Measurements from ENCODE around the gene CLHC1. TPM values are rescaled to one million over a fixed set of nuclear protein-coding genes. Genes with fewer than 3 reads are reported as not detected.

CLHC1 gene
- total RNA-seq, 3 donors from 2014 or later (not counting 1 experiment from before 2014, with no cell fraction given), result 5.6 to 14.9 (median 6.3) TPM

GRCh38 chr2:55173438-55174054, 58.5 kb downstream of the CLHC1 start:
- intact Hi-C loops (cut with micrococcal nuclease), result no loop called here
- Histone ChIP-seq H3K9me3 (ENCODE audit: control insufficient read depth, insufficient read depth, low read length) (no peaks in the 10 kb centered on the region), H3K4me3 (ENCODE audit: low read length) (no peak overlapping the region), H3K36me3 (ENCODE audit: control insufficient read depth, insufficient read depth, low read length) (no peaks in the 10 kb centered on the region), H3K27me3 (ENCODE audit: control insufficient read depth, insufficient read depth, low read length) (no peaks in the 10 kb centered on the region), H3K27ac (ENCODE audit: low read length) (no peak overlapping the region), H3K4me1 (ENCODE audit: control insufficient read depth, insufficient read depth, low read length) (no peaks in the 10 kb centered on the region)
- no peak for DNase-seq
- no peak for TF ChIP-seq CTCF (IDR thresholded peaks at IDR 0.05)
- no peak overlapping the region for H3K27ac Mint-ChIP-seq
- H3K4me3 Mint-ChIP-seq, result no peak overlapping the region
- no peaks in the 10 kb centered on the region for H3K36me3 Mint-ChIP-seq
- WGBS (ENCODE audit: insufficient coverage), result no CpG with 5 or more reads among the region's 2 CpGs
- ATAC-seq, result no peak
- H3K9me3 Mint-ChIP-seq, result no peaks in the 10 kb centered on the region
- H3K27me3 Mint-ChIP-seq (ENCODE audit: low read depth in 2 of 2), result no peaks in the 10 kb centered on the region
- H3K4me1 Mint-ChIP-seq, result no peaks in the 10 kb centered on the region

- WGBS (ENCODE audit: insufficient coverage), result 96% methylated on average over 3 of the region's 3 CpGs
- H3K27ac Mint-ChIP-seq, result no peak overlapping the region
- H3K4me1 Mint-ChIP-seq, result peaks cover 5 to 14% of the 10 kb centered on the region in 2 donors
- no peaks in the 10 kb centered on the region for H3K27me3 Mint-ChIP-seq (ENCODE audit: low read depth in 2 of 2)
- H3K4me3 ChIP-seq (ENCODE audit: low read length), result no peak overlapping the region
- ATAC-seq (no peak), DNase-seq (no peak)
- no peaks in the 10 kb centered on the region for H3K36me3 ChIP-seq (ENCODE audit: control insufficient read depth, insufficient read depth, low read length)
- no peaks in the 10 kb centered on the region for H3K9me3 Mint-ChIP-seq
- no peaks in the 10 kb centered on the region for H3K4me1 ChIP-seq (ENCODE audit: control insufficient read depth, insufficient read depth, low read length)
- H3K4me3 Mint-ChIP-seq, result no peak overlapping the region
- no peaks in the 10 kb centered on the region for H3K36me3 Mint-ChIP-seq
- H3K9me3 ChIP-seq (ENCODE audit: control insufficient read depth, insufficient read depth, low read length), result no peaks in the 10 kb centered on the region
- no peak for TF ChIP-seq CTCF (IDR thresholded peaks at IDR 0.05)
- no peak overlapping the region for H3K27ac ChIP-seq (ENCODE audit: low read length)
- no peaks in the 10 kb centered on the region for H3K27me3 ChIP-seq (ENCODE audit: control insufficient read depth, insufficient read depth, low read length)
- intact Hi-C loops (cut with micrococcal nuclease), result loop anchor here (2.0 kb wide), 2 partner anchors 155 to 269 kb away; no protein-coding TSS in a partner anchor
Measured at GRCh38 chr2:55169915-55170314, 62.2 kb downstream of the CLHC1 start.

- intact Hi-C loops (cut with micrococcal nuclease), result loop anchor here (2.0 kb wide), 2 partner anchors 155 to 269 kb away; no protein-coding TSS in a partner anchor
- no peaks in the 10 kb centered on the region for H3K9me3 Mint-ChIP-seq
Measured at GRCh38 chr2:55169359-55169758, 62.7 kb downstream of the CLHC1 start.

More at GRCh38 chr2:55169359-55169758, 62.7 kb downstream of the CLHC1 start:
- Histone ChIP-seq H3K36me3 (ENCODE audit: control insufficient read depth, insufficient read depth, low read length) (no peaks in the 10 kb centered on the region), H3K9me3 (ENCODE audit: control insufficient read depth, insufficient read depth, low read length) (no peaks in the 10 kb centered on the region), H3K27me3 (ENCODE audit: control insufficient read depth, insufficient read depth, low read length) (no peaks in the 10 kb centered on the region), H3K4me1 (ENCODE audit: control insufficient read depth, insufficient read depth, low read length) (no peaks in the 10 kb centered on the region), H3K4me3 (ENCODE audit: low read length) (no peak overlapping the region), H3K27ac (ENCODE audit: low read length) (no peak overlapping the region)
- DNase-seq (no peak), ATAC-seq (no peak)
- H3K27ac Mint-ChIP-seq, result no peak overlapping the region
- TF ChIP-seq CTCF (IDR thresholded peaks at IDR 0.05), result no peak
- peaks cover 5 to 14% of the 10 kb centered on the region in 2 donors for H3K4me1 Mint-ChIP-seq
- WGBS (ENCODE audit: insufficient coverage), result 89% methylated on average over 1 of the region's 1 CpG
- H3K4me3 Mint-ChIP-seq, result no peak overlapping the region
- no peaks in the 10 kb centered on the region for H3K36me3 Mint-ChIP-seq
- H3K27me3 Mint-ChIP-seq (ENCODE audit: low read depth in 2 of 2), result no peaks in the 10 kb centered on the region
